HCT116 (cell line): ENCODE data around the gene C10orf53. TPM values are rescaled to one million over a fixed set of nuclear protein-coding genes. Genes with fewer than 3 reads are reported as not detected.

Experiments used
- ATAC-seq: fragments of 200-7000 bp; cut with Tn5 transposase; 2 replicates; pipeline ENCODE4 v1.9.1; 2020; ENCODE audit warnings: mild to moderate bottlenecking, moderate library complexity
- BruUV-seq: library from RNA; stranded (reverse); fragments of 400-500 nt; replicated peaks from 2 replicates; lab custom pipeline; 2021; lab: Mats Ljungman, UMichigan
- CTCF ChIA-PET: fragments of 300-600 bp; sonication (Branson Sonifier 250); formaldehyde crosslinking; loops from one replicate; lab custom pipeline; 2021; ENCODE audit warnings: antibody characterized with exemption; lab: Charles Lee
- POLR2A ChIA-PET: fragments of 300-600, 350-600 bp; sonication (Branson Sonifier 250); formaldehyde crosslinking; loops from one replicate; lab custom pipeline; 2021; ENCODE audit warnings: antibody characterized with exemption; lab: Charles Lee
- RAD21 ChIA-PET, 2 experiments: fragments of 300-600 bp; sonication (Branson Sonifier 250); formaldehyde crosslinking; loops; one replicate each; lab custom pipeline; 2023; ENCODE audit warnings: low total read pairs in 2 of 2; ENCODE audit not compliant: uncharacterized antibody in 2 of 2, unreplicated experiment in 2 of 2, low non-redundant PET in 1 of 2; lab: Charles Lee
- DNase-seq: peaks from one replicate; pipeline ENCODE4 v3.0.0-alpha.2; 2010; ENCODE audit warnings: low read depth, low spot score
- H2AFZ ChIP-seq: fragments of 200-600 bp; shearing (Covaris generic), sonication (generic); 2 replicates; pipeline ENCODE4 v1.6.1; 2017; ENCODE audit warnings: low read depth, mixed run types, mixed read lengths, antibody characterized with exemption, low read length; ENCODE audit not compliant: poor library complexity, severe bottlenecking
- H3K27ac ChIP-seq: 2 replicates; pipeline ENCODE4 v1.5.1; 2012; ENCODE audit warnings: low read depth, low read length
- H3K27me3 ChIP-seq: fragments of 200-600 bp; sonication (generic); 2 replicates; pipeline ENCODE4 v1.6.1; 2016; ENCODE audit warnings: mixed run types, low read length, mixed read lengths; ENCODE audit not compliant: insufficient read depth
- H3K36me3 ChIP-seq, 2 experiments: fragments of 200-500 bp in 1 of 2; fragments of 200-600 bp in 1 of 2; sonication (Bioruptor generic) in 1 of 2; sonication (generic) in 1 of 2; 2 replicates each; pipeline versions ENCODE4 v1.5.1 to v1.6.1; 2014 to 2016; ENCODE audit warnings: low read length in 2 of 2, inconsistent platforms in 1 of 2, mixed read lengths in 1 of 2, mixed run types in 1 of 2; ENCODE audit not compliant: insufficient read depth in 2 of 2, control insufficient read depth in 1 of 2
- H3K4me1 ChIP-seq, 2 experiments: fragments of 200-600 bp in 1 of 2; sonication (generic) in 1 of 2; 2 replicates each; pipeline versions ENCODE4 v1.5.1 to v1.6.1; 2012 to 2017; ENCODE audit warnings: low read length in 2 of 2, inconsistent platforms in 1 of 2, mild to moderate bottlenecking in 1 of 2, mixed read lengths in 1 of 2, mixed run types in 1 of 2, moderate library complexity in 1 of 2; ENCODE audit not compliant: insufficient read depth in 2 of 2, control insufficient read depth in 1 of 2
- H3K4me2 ChIP-seq: fragments of 200-600 bp; sonication (generic); 2 replicates; pipeline ENCODE4 v1.6.1; 2017; ENCODE audit warnings: mixed run types, low read length, mixed read lengths
- H3K4me3 ChIP-seq, 2 experiments: fragments of 200-600 bp in 1 of 2; sonication (generic) in 1 of 2; replicated peaks in 1 of 2; 2 replicates each; pipeline ENCODE4 v1.5.1; 2011 to 2016; ENCODE audit warnings: low read length in 2 of 2, control low read depth in 1 of 2, low read depth in 1 of 2, mild to moderate bottlenecking in 1 of 2, mixed read lengths in 1 of 2, mixed run types in 1 of 2
- H3K79me2 ChIP-seq: fragments of 200-600 bp; sonication (generic); 2 replicates; pipeline ENCODE4 v1.6.1; 2017; ENCODE audit warnings: mild to moderate bottlenecking, mixed run types, low read length, moderate library complexity, mixed read lengths; ENCODE audit not compliant: insufficient read depth
- H3K9ac ChIP-seq: fragments of 200-600 bp; sonication (generic); 2 replicates; pipeline ENCODE4 v1.6.1; 2016; ENCODE audit warnings: low read length, mixed read lengths
- H3K9me2 ChIP-seq: fragments of 200-600 bp; sonication (generic), shearing (Covaris generic); 2 replicates; pipeline ENCODE4 v1.6.1; 2017; ENCODE audit warnings: mixed run types, mild to moderate bottlenecking, moderate library complexity; ENCODE audit not compliant: insufficient read depth
- H3K9me3 ChIP-seq, 2 experiments: fragments of 200-500 bp in 1 of 2; fragments of 200-600 bp in 1 of 2; sonication (Bioruptor generic) in 1 of 2; sonication (generic) in 1 of 2; 2 replicates each; pipeline ENCODE4 v1.6.1; 2014 to 2017; ENCODE audit warnings: low read length in 2 of 2, mixed read lengths in 2 of 2, inconsistent platforms in 1 of 2, low read depth in 1 of 2, mild to moderate bottlenecking in 1 of 2, mixed run types in 1 of 2, moderate library complexity in 1 of 2; ENCODE audit not compliant: control insufficient read depth in 1 of 2, insufficient read depth in 1 of 2
- H4K20me1 ChIP-seq: fragments of 200-600 bp; sonication (generic), shearing (Covaris generic); 2 replicates; pipeline ENCODE4 v1.6.1; 2017; ENCODE audit warnings: mixed run types, mild to moderate bottlenecking, moderate library complexity; ENCODE audit not compliant: insufficient read depth
- CBX3 ChIP-seq: IDR thresholded peaks from 2 replicates; pipeline ENCODE4 v1.6.1; 2012; ENCODE audit warnings: low read depth
- CTCF ChIP-seq, 3 experiments: fragments of 200-600 bp in 1 of 3; sonication (generic) in 1 of 3; IDR thresholded peaks in 2 of 3; conservative IDR thresholded peaks in 1 of 3; 2 replicates each; pipeline ENCODE4 v1.5.1; 2012 to 2017; ENCODE audit warnings: low read depth in 2 of 3, low read length in 2 of 3, antibody characterized with exemption in 1 of 3, borderline replicate concordance in 1 of 3, control low read depth in 1 of 3, mild to moderate bottlenecking in 1 of 3, mixed read lengths in 1 of 3, mixed run types in 1 of 3, moderate library complexity in 1 of 3; ENCODE audit not compliant: insufficient read depth in 1 of 3
- EGR1 ChIP-seq: IDR thresholded peaks from 2 replicates; pipeline ENCODE4 v1.6.1; 2012; ENCODE audit warnings: low read depth
- ELF1 ChIP-seq: IDR thresholded peaks from 2 replicates; pipeline ENCODE4 v1.6.1; 2012; ENCODE audit warnings: low read depth, borderline replicate concordance
- EZH2phosphoT487 ChIP-seq: fragments of 200-600 bp; IDR thresholded peaks from 2 replicates; pipeline ENCODE4 v1.6.1; 2018; ENCODE audit warnings: antibody characterized with exemption, borderline replicate concordance
- MAX ChIP-seq: IDR thresholded peaks from 2 replicates; pipeline ENCODE4 v1.6.1; 2012
- RAD21 ChIP-seq: IDR thresholded peaks from 2 replicates; pipeline ENCODE4 v1.6.1; 2012; ENCODE audit warnings: low read depth, mild to moderate bottlenecking
- SP1 ChIP-seq: IDR thresholded peaks from 2 replicates; pipeline ENCODE4 v1.6.1; 2012; ENCODE audit warnings: low read depth
- TCF7L2 ChIP-seq: IDR thresholded peaks from 2 replicates; pipeline ENCODE4 v1.7.0; 2011; ENCODE audit warnings: borderline replicate concordance, inconsistent platforms; ENCODE audit not compliant: insufficient read depth, insufficient read length; ENCODE audit errors: extremely low read depth
- YY1 ChIP-seq: IDR thresholded peaks from 2 replicates; pipeline ENCODE4 v1.6.1; 2011; ENCODE audit warnings: low read length, low read depth, moderate library complexity, mild to moderate bottlenecking; ENCODE audit not compliant: insufficient replicate concordance; ENCODE audit errors: extremely low read depth
- ZBTB33 ChIP-seq: IDR thresholded peaks from 2 replicates; pipeline ENCODE4 v1.6.1; 2011; ENCODE audit warnings: mild to moderate bottlenecking, low read length, moderate library complexity; ENCODE audit not compliant: insufficient replicate concordance; ENCODE audit errors: extremely low read depth
- ZNF274 ChIP-seq: fragments of 200-500 bp; sonication (Bioruptor generic); IDR thresholded peaks from 2 replicates; pipeline ENCODE4 v1.6.1; 2014; ENCODE audit warnings: mild to moderate bottlenecking, low read depth, low read length, inconsistent platforms
- intact Hi-C: fragments of 100-400 bp; cut with micrococcal nuclease; formaldehyde crosslinking; loops from 2 replicates; pipeline ENCODE4 v1.10.0; 2022
- total RNA-seq: library from RNA; stranded (reverse); gene quantifications from one replicate; pipeline ENCODE4 v1.2.1, GENCODE V29; 2021; ENCODE audit not compliant: unreplicated experiment

Gene C10orf53
- total RNA-seq, 1 experiment from 2014 or later = not detected

- H2AFZ ChIP-seq = no peak overlapping the region
- no peaks in the 10 kb centered on the region for H3K9me3 ChIP-seq
- no peak overlapping the region for H3K9ac ChIP-seq
- ChIA-PET CTCF (no interaction called here), RAD21 (no interaction called here), POLR2A (no interaction called here)
- peaks cover 0 to 5% of the 10 kb centered on the region in 2 experiments; a peak in 2 of 4 replicates for H3K36me3 ChIP-seq
- TF ChIP-seq CBX3 (no peak), SP1 (no peak), RAD21 (no peak), ELF1 (no peak), CTCF (IDR thresholded peaks at IDR 0.05 in 2 of 3, conservative IDR thresholded peaks at IDR 0.05 in 1 of 3; ENCODE audit: borderline replicate concordance in 1 of 3, insufficient read depth in 1 of 3, low read depth in 2 of 3, low read length in 2 of 3) (no peak), TCF7L2 (no peak)
- no peaks in the 10 kb centered on the region for H3K4me1 ChIP-seq
- H3K27ac ChIP-seq = no peak overlapping the region
- no peaks in the 10 kb centered on the region for H3K79me2 ChIP-seq
- no peak overlapping the region for H3K4me3 ChIP-seq
- no peaks in the 10 kb centered on the region for H3K27me3 ChIP-seq
- no peaks in the 10 kb centered on the region for H3K9me2 ChIP-seq
- DNase-seq = no peak
- no peaks in the 10 kb centered on the region for H4K20me1 ChIP-seq
- ATAC-seq = no peak
- H3K4me2 ChIP-seq = no peak overlapping the region
- BruUV-seq = no TSS peak
- intact Hi-C loops = no loop called here
Observed at GRCh38 chr10:49743464-49744075, 64.1 kb downstream of the C10orf53 start.

- intact Hi-C loops = no loop called here
- TF ChIP-seq EGR1 (no peak), ZBTB33 (no peak), YY1 (no peak), ZNF274 (no peak), EZH2phosphoT487 (no peak), SP1 (no peak), MAX (no peak)
- POLR2A ChIA-PET = no interaction called here
- BruUV-seq = no TSS peak
- no peaks in the 10 kb centered on the region for H3K4me1 ChIP-seq
- no peak overlapping the region for H3K4me2 ChIP-seq
- H3K9me2 ChIP-seq = no peaks in the 10 kb centered on the region
- CTCF ChIA-PET = no interaction called here
- H2AFZ ChIP-seq = no peak overlapping the region
- no peaks in the 10 kb centered on the region for H3K79me2 ChIP-seq
- ATAC-seq (no peak), DNase-seq (no peak)
- RAD21 ChIA-PET = no interaction called here
- no peaks in the 10 kb centered on the region for H3K27me3 ChIP-seq
- H3K9me3 ChIP-seq = no peaks in the 10 kb centered on the region
- no peak overlapping the region for H3K27ac ChIP-seq
- no peak overlapping the region for H3K9ac ChIP-seq
- no peaks in the 10 kb centered on the region for H4K20me1 ChIP-seq
- peaks cover 0 to 5% of the 10 kb centered on the region in 2 experiments; a peak in 2 of 4 replicates for H3K36me3 ChIP-seq
- no peak overlapping the region for H3K4me3 ChIP-seq
Observed at GRCh38 chr10:49744091-49744685, 64.7 kb downstream of the C10orf53 start.
